GM12878 (cell line): ENCODE data around the gene TANC1. TPM values are rescaled to one million over a fixed set of nuclear protein-coding genes. Genes with fewer than 3 reads are reported as not detected.

Experiments
- ATAC-seq: fragments of 200-7000 bp; cut with Tn5 transposase; 3 replicates; pipeline ENCODE4 v1.9.1; 2020; ENCODE audit warnings: mild to moderate bottlenecking, moderate library complexity
- BruUV-seq: library from RNA; stranded (reverse); fragments of 400-500 nt; replicated peaks from 2 replicates; lab custom pipeline; 2021; lab: Mats Ljungman, UMichigan
- CTCF ChIA-PET: fragments of 300-600 bp; sonication (Branson Sonifier 250); formaldehyde crosslinking; extraction: SDS; loops from one replicate; lab custom pipeline; 2021; ENCODE audit warnings: inconsistent platforms; lab: Yijun Ruan, JAX
- POLR2A ChIA-PET: fragments of 350-600 bp; formaldehyde crosslinking; extraction: SDS; loops from one replicate; lab custom pipeline; 2021; ENCODE audit warnings: inconsistent platforms; lab: Charles Lee
- RAD21 ChIA-PET: fragments of 300-600 bp; sonication (Branson Sonifier 250); formaldehyde crosslinking; loops from one replicate; lab custom pipeline; 2023; ENCODE audit warnings: antibody characterized with exemption; ENCODE audit not compliant: unreplicated experiment; lab: Charles Lee
- SMC1A ChIA-PET: fragments of 300-600 bp; sonication (Branson Sonifier 250); formaldehyde crosslinking; loops from one replicate; lab custom pipeline; 2023; ENCODE audit not compliant: unreplicated experiment, uncharacterized antibody; lab: Charles Lee
- DNase-seq: peaks from one replicate; pipeline ENCODE4 v3.0.0-alpha.2; 2011; ENCODE audit warnings: low read depth, low spot score
- FAIRE-seq: peaks from 3 replicates; lab custom pipeline; 2011; peaks lifted over from hg19 to GRCh38; lab: Jason Lieb, UNC
- H2AFZ ChIP-seq: 2 replicates; pipeline ENCODE4 v1.6.0; 2011; ENCODE audit warnings: low read depth, low read length, control low read depth; ENCODE audit not compliant: control insufficient read depth
- H3K27ac ChIP-seq: 2 replicates; pipeline ENCODE4 v1.5.1; 2011; ENCODE audit warnings: control low read depth; ENCODE audit not compliant: control insufficient read depth, insufficient read depth
- H3K27me3 ChIP-seq, 2 experiments: replicated peaks in 1 of 2; 2 replicates each; pipeline versions ENCODE4 v1.6.0 to v1.6.1; 2011; ENCODE audit warnings: low read length in 1 of 2; ENCODE audit not compliant: control insufficient read depth in 2 of 2, insufficient read depth in 2 of 2
- H3K36me3 ChIP-seq, 2 experiments: 2 replicates each; pipeline ENCODE4 v1.5.1; 2011; ENCODE audit warnings: low read length in 1 of 2; ENCODE audit not compliant: control insufficient read depth in 2 of 2, insufficient read depth in 2 of 2
- H3K4me1 ChIP-seq: 2 replicates; pipeline ENCODE4 v1.6.1; 2011; ENCODE audit warnings: mild to moderate bottlenecking, low read length, moderate library complexity, mixed read lengths; ENCODE audit not compliant: control insufficient read depth, insufficient read depth
- H3K4me2 ChIP-seq: 2 replicates; pipeline ENCODE4 v1.6.0; 2011; ENCODE audit warnings: control low read depth; ENCODE audit not compliant: control insufficient read depth, insufficient read depth
- H3K4me3 ChIP-seq: fragments of 200-600 bp; sonication (generic); 2 replicates; pipeline ENCODE4 v1.5.1; 2016
- H3K79me2 ChIP-seq: 2 replicates; pipeline ENCODE4 v1.6.0; 2011; ENCODE audit warnings: low read length; ENCODE audit not compliant: control insufficient read depth, insufficient read depth
- H3K9ac ChIP-seq: 2 replicates; pipeline ENCODE4 v1.8.0; 2011; ENCODE audit warnings: low read length, control low read depth, mixed read lengths; ENCODE audit not compliant: control insufficient read depth, insufficient read depth
- H3K9me3 ChIP-seq: replicated peaks from 3 replicates; pipeline ENCODE4 v1.5.1; 2011; ENCODE audit warnings: mild to moderate bottlenecking, low read length; ENCODE audit not compliant: control insufficient read depth, insufficient read depth
- H4K20me1 ChIP-seq: 2 replicates; pipeline ENCODE4 v1.6.0; 2011; ENCODE audit not compliant: control insufficient read depth, insufficient read depth
- ASH2L ChIP-seq: fragments of 300-600, 200-600 bp; sonication (generic); IDR thresholded peaks from 2 replicates; pipeline ENCODE4 v1.6.1; 2017; ENCODE audit warnings: low read depth, mild to moderate bottlenecking, borderline replicate concordance
- ETV6 ChIP-seq, 2 experiments: fragments of 450-650 bp in 1 of 2; IDR thresholded peaks in 1 of 2; conservative IDR thresholded peaks in 1 of 2; 2 replicates each; pipeline ENCODE4 v1.6.1; 2014; ENCODE audit warnings: antibody characterized with exemption in 1 of 2, borderline replicate concordance in 1 of 2, low read depth in 1 of 2, mild to moderate bottlenecking in 1 of 2, moderate library complexity in 1 of 2
- GATAD2B ChIP-seq: fragments of 450-650 bp; conservative IDR thresholded peaks from 2 replicates; pipeline ENCODE4 v1.6.1; 2017; ENCODE audit warnings: low read depth, mild to moderate bottlenecking, moderate library complexity
- HCFC1 ChIP-seq: fragments of 150-350 bp; IDR thresholded peaks from 2 replicates; pipeline ENCODE4 v1.6.1; 2014; ENCODE audit warnings: low read length
- MYB ChIP-seq: fragments of 150-350 bp; IDR thresholded peaks from 2 replicates; pipeline ENCODE4 v1.6.1; 2014; ENCODE audit warnings: mild to moderate bottlenecking, low read depth, low read length, borderline replicate concordance
- NR2C2 ChIP-seq: IDR thresholded peaks from 2 replicates; pipeline ENCODE4 v1.6.1; 2011; ENCODE audit warnings: borderline replicate concordance, low read depth; ENCODE audit not compliant: control insufficient read depth, insufficient read length
- PAX8 ChIP-seq: fragments of 450-650 bp; IDR thresholded peaks from 2 replicates; pipeline ENCODE4 v1.6.1; 2017; ENCODE audit warnings: mild to moderate bottlenecking, moderate library complexity
- RCOR1 ChIP-seq: conservative IDR thresholded peaks from 2 replicates; pipeline ENCODE4 v1.6.1; 2012; ENCODE audit warnings: low read depth, low read length, improper control_type of control experiment
- SMAD5 ChIP-seq: IDR thresholded peaks from 2 replicates; pipeline ENCODE4 v1.6.1; 2016; ENCODE audit warnings: antibody characterized with exemption, low read depth
- SMARCA5 ChIP-seq: fragments of 450-650 bp; IDR thresholded peaks from 2 replicates; pipeline ENCODE4 v1.6.1; 2017; ENCODE audit warnings: mild to moderate bottlenecking
- WGBS: methylation state at CpG from one replicate; pipeline ENCODE4 v1.1.6; 2016; ENCODE audit warnings: low lambda C conversion rate; ENCODE audit not compliant: insufficient replicate concordance, insufficient coverage; ENCODE audit errors: missing lambda C conversion rate; 5-methylcytosine and 5-hydroxymethylcytosine counted together
- in situ Hi-C: fragments of 300-500 bp; cut with MboI; formaldehyde crosslinking; loops from 9 replicates; pipeline ENCODE4 v1.14.3; 2018; ENCODE audit warnings: mixed read lengths
- intact Hi-C: fragments of 100-400 bp; cut with micrococcal nuclease; formaldehyde crosslinking; loops from one replicate; pipeline ENCODE4 v1.14.2; 2022; ENCODE audit not compliant: unreplicated experiment
- polyA plus RNA-seq, 11 experiments: library from polyadenylated mRNA; depleted of rRNA in 4 of 11; unstranded in 6 of 11; stranded (reverse) in 5 of 11; fragments of >200 nt; fragmentation: Nextera tagmentation in 4 of 11; fragmentation: Illumina TruSeq in 1 of 11; extraction: Ambion mirVana in 4 of 11; extraction: Trizol in 1 of 11; gene quantifications; 1 replicate in 1 of 11; 2 replicates in 10 of 11; pipeline versions ENCODE4 v1.2.1 to v1.2.3, GENCODE V29; 2011 to 2016; ENCODE audit warnings: inconsistent platforms in 2 of 11, missing spikeins in 2 of 11, low read depth in 1 of 11
- total RNA-seq, 4 experiments: library from RNA; depleted of rRNA in 3 of 4; stranded (reverse); fragments of >200 nt in 3 of 4; fragmentation: Illumina TruSeq in 1 of 4; extraction: Trizol in 1 of 4; gene quantifications; 2 replicates each; pipeline versions ENCODE4 v1.2.1 to v1.2.3, GENCODE V29; 2013 to 2021
- TF ChIP-seq, protein P1 (sequence below): fragments of 450-650 bp; IDR thresholded peaks from 2 replicates; pipeline ENCODE4 v1.6.1; 2017; ENCODE audit warnings: mild to moderate bottlenecking, low read depth, inconsistent platforms; ENCODE audit not compliant: poor library complexity, severe bottlenecking
- TF ChIP-seq, protein P2 (sequence below): fragments of 450-650 bp; IDR thresholded peaks from 2 replicates; pipeline ENCODE4 v1.6.1; 2017; ENCODE audit warnings: borderline replicate concordance

Gene TANC1
- total and polyA plus RNA-seq, 10 of the 15 experiments (the other 5 are each of a cell fraction or from before 2014, with no cell fraction given) = 0.05 to 5.0 (median 0.34) TPM

GRCh38 chr2:158921599-158922408 is 46.6 kb upstream of the TANC1 start:
- WGBS = 38% methylated on average over 15 of the region's 15 CpGs
- ChIA-PET SMC1A (interaction anchor here (0.6 kb wide), 1 partner anchor 8 kb away, joined by 3 read pairs; no protein-coding TSS in a partner anchor), RAD21 (no interaction called here), CTCF (no interaction called here), POLR2A (no interaction called here)
- H3K4me2 ChIP-seq = no peak overlapping the region
- FAIRE-seq (no peak), ATAC-seq (no peak), DNase-seq (no peak)
- no peaks in the 10 kb centered on the region for H4K20me1 ChIP-seq
- no TSS peak for BruUV-seq
- no peak overlapping the region for H3K27ac ChIP-seq
- intact Hi-C loops (no loop called here), in situ Hi-C loops (no loop called here)
- H3K27me3 ChIP-seq = no peaks in the 10 kb centered on the region
- no peaks in the 10 kb centered on the region for H3K36me3 ChIP-seq
- H3K9ac ChIP-seq = no peak overlapping the region
- no peak overlapping the region for H3K4me3 ChIP-seq
- no peak for TF ChIP-seq MYB
- TF ChIP-seq ETV6 (conservative IDR thresholded peaks at IDR 0.05 in 1 of 2, IDR thresholded peaks at IDR 0.05 in 1 of 2; ENCODE audit: borderline replicate concordance in 1 of 2, low read depth in 1 of 2) = no peak
- no peak for TF ChIP-seq HCFC1
- TF ChIP-seq SMAD5 = no peak
- no peak for TF ChIP-seq GATAD2B
- no peak for TF ChIP-seq RCOR1
- TF ChIP-seq ASH2L = no peak
- TF ChIP-seq SMARCA5 = no peak
- no peak for TF ChIP-seq PAX8
- no peak for TF ChIP-seq NR2C2
- TF ChIP-seq, protein P1, sequence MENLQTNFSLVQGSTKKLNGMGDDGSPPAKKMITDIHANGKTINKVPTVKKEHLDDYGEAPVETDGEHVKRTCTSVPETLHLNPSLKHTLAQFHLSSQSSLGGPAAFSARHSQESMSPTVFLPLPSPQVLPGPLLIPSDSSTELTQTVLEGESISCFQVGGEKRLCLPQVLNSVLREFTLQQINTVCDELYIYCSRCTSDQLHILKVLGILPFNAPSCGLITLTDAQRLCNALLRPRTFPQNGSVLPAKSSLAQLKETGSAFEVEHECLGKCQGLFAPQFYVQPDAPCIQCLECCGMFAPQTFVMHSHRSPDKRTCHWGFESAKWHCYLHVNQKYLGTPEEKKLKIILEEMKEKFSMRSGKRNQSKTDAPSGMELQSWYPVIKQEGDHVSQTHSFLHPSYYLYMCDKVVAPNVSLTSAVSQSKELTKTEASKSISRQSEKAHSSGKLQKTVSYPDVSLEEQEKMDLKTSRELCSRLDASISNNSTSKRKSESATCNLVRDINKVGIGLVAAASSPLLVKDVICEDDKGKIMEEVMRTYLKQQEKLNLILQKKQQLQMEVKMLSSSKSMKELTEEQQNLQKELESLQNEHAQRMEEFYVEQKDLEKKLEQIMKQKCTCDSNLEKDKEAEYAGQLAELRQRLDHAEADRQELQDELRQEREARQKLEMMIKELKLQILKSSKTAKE = no peak
- TF ChIP-seq, protein P2, sequence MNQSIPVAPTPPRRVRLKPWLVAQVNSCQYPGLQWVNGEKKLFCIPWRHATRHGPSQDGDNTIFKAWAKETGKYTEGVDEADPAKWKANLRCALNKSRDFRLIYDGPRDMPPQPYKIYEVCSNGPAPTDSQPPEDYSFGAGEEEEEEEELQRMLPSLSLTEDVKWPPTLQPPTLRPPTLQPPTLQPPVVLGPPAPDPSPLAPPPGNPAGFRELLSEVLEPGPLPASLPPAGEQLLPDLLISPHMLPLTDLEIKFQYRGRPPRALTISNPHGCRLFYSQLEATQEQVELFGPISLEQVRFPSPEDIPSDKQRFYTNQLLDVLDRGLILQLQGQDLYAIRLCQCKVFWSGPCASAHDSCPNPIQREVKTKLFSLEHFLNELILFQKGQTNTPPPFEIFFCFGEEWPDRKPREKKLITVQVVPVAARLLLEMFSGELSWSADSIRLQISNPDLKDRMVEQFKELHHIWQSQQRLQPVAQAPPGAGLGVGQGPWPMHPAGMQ = no peak
- no peaks in the 10 kb centered on the region for H3K79me2 ChIP-seq
- H2AFZ ChIP-seq = no peak overlapping the region
- H3K4me1 ChIP-seq = no peaks in the 10 kb centered on the region
- H3K9me3 ChIP-seq = no peaks in the 10 kb centered on the region
